Embryonic facial prominence (tissue), 1 donor: ENCODE results near the gene GABRA4.

Experiments used
- DNase-seq: peaks from one replicate; pipeline ENCODE4 v3.0.0-alpha.2; 2016; ENCODE audit errors: extremely low spot score

GABRA4 gene

DNA sequence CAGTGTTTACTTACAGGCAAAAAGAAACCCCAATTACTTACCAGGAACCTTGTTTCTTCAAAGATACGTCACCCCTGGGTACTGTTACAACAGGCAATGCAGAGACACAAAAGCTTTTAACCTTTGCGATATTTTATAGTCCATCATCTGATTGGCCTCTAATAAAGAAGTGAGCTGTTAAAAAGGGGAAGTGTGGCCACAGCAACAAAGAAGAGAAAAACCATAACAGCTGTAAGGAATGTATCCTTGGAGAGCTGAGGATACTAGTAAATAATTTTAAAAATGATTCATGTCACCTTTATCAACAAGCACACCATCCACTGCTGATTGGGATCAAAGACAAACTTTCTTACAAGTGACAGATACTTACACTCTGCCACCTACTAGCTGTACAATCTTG, 14.1 kb downstream of the GABRA4 start:
- DNase-seq, result no peak

DNA sequence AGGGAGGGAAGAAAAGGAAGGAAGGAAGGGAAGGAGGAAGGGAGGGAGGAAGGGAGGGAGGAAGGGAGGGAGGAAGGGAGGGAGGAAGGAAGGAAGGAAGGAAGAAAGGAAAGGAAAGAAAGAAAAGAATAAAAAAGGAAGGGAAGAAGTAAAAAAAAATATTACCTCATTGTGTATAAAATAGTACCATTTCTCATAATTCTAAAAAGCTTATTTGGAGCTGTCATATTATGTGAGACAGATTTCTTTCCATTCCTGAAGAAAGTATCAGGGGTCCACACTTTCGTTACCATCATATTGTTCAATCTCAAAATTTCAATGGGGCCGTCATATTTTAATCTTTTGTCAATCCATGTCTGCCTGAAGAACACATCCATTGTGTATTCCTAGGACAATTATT, 16.1 kb downstream of the GABRA4 start:
- no peak for DNase-seq

DNA sequence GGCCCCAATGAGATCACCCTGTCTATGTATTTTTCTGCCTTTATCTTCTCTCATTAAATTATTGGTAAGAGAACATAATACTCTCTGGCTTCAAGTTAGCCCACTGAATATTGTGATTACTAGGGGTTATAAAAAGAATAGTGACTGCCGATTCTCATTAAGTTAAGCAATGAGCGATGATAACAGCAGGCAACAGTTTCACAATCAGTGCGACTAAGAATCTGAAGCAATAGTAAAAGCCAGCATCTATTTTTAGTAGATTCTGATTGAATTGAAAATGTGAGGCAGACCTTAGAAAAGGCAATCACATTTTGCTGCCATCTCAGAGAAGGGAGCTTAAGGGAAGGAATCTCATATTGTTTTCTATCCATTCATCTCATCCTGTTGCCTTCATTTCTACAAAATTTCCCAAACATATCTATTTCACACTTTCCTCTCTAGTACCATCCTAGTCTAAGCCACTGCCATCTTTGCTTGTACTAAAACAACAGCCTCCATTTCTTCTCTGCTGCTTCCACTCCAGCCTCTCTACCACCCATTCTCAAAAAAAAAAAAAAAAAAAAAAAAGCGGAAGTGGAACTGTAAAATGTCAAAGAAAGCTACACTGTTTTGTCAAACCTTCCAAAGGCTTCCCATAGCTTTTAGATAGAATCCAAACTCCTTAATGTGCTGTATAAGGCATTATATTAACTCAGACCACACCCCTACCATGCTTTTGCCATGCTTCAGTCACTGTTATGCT, 17.4 kb downstream of the GABRA4 start:
- no peak for DNase-seq

DNA sequence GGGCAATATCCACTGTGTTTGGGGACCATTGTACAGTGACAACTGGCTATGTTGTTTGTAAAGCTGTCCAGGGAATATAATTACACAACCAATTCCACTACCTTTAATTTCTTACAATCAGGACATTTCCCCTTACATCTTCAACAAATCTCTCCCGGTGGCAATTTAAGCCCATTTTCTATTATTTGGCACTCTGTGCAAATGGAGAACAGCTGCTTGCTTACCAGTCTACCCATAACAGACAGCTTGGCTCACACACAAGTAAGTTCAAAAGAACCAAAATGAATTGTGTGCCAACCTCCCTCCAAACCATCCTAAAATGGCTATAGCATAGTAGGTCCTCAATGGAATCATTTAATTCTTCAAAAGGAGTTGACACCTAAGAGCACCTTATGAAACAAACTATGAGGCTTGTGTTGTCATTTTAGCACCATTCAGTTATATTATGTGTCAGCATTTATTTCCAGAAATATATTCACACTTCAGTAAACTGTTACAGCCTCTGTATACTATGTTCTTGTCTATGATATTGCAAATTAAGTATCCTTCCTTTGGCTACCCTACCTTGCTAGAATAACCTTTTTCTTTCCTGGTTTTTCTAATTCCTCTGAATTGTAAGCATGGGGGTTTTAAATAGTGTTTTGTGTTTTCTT, 18.4 kb downstream of the GABRA4 start:
- no peak for DNase-seq

DNA sequence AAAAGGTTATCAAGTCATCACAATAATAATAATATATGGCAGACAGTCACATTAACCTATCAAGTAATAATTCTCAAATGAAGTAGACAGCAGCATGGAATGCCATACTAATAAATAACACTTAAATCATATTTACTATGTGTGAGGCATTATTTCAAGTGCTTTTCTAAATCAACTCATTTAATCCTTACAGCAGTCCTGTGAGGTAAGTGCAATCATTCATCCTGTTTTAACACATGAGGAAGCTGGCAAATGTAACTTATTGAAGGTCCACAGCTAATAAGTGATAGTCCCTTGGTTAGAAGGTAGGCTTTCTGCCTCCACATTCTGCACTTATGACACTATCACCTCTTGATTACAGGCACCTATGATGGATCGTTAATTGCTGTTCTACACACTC, 24.5 kb downstream of the GABRA4 start:
- no peak for DNase-seq

DNA sequence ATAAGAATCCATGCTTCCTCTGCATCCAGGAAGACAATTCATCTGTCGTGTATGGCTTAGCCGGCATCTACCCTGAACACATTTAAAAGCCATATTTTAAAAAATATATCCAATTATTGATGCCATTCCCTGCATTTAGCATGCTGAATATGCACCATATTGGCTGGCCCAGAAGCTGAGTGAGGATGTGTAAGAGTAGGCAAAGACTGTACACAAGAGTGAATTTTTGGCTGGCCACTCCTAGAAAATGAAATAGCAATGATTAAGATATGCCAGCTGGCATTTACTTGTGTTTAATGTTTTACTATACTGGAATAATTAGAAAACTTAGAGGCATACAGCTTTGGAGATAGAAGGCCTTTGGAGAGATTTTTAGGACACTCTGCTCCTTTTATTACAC, 25.8 kb downstream of the GABRA4 start:
- DNase-seq, result no peak

DNA sequence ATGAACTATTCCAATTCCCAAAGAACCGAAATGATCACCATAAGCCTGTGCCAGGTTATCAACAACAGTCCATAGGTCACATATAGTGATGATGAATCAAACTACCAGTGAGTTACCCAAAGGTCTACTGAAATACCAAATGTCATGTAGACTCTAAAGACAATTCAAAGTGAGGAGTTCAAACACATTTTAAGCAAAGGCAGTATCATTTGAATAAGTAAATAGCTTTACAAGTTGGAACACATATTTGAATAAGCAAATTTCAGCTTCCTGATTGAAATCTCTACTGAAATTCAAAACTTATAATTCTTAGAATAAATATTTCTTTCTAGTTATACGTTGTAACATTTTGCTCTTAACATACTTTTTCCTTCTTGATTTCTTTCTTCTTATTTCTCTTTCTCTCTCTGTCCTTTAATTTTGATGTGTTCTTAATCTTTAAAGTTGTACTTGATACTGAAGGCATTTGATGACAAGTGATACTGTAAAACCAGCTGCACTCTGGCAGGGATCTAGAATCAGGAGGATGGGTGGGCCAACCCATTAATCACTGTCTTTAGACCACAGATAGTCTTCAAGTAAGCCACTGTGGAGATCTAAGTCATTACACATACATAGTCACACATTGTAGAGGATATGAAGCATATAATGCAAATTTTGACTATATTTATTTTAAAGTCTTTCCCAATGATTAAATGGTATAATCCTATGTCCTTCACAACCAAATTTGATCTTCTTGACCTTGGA, 34.5 kb downstream of the GABRA4 start:
- DNase-seq, result no peak

DNA sequence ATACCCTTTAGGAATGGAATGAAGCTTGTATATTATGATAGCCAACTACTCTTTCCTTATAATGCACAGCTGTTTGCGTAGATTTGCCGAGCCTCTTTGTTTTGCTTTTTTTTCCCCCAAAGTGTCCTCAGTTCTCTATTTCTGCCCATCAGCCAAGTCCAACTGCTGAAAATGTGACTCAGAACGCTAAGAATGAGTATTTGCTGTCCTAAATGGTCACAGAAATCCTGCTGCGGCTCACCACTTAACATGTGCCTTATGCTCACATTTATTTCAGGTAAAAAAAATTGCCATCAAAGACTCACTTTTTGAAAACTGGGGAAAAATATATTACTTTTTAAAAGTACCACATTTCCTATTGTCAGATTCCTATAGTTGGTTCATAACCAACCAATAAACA, 36.9 kb downstream of the GABRA4 start:
- no peak for DNase-seq

DNA sequence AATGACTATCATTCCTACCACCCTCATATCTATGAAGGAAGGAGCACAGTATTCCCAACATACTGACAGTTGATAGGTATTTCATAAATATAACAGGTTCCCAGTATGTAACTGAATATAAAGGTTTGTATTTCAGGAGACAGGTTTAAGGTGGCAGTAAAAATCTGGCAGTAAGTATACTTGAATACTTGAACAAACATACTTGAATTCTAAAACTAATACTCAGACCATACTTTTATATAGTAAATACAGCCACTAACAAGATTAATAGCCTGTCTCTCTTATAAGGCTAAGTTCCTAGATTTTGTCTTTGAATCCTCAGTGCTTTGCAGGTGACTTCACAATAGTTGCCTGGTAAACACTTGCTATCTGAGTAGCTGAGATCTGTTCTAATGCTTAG, 37.8 kb downstream of the GABRA4 start:
- DNase-seq, result no peak

DNA sequence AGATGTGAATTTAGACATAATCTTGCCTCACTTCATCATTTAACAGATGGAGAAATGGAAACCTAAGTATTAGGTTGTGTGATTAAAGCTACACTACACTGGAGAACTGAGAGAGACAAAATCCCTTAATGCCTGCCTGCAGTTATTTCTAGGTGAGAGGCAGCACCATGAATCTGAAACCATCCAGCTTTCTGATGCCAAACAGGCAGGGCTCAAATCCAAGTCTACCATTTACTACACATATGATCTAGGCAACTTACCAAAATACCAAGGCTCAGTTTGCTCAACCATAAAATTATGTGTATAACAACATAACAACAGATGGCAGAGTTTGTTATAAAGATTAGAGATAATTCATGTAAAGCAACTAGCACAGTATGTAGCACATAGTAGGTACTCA, 38.7 kb downstream of the GABRA4 start:
- no peak for DNase-seq

DNA sequence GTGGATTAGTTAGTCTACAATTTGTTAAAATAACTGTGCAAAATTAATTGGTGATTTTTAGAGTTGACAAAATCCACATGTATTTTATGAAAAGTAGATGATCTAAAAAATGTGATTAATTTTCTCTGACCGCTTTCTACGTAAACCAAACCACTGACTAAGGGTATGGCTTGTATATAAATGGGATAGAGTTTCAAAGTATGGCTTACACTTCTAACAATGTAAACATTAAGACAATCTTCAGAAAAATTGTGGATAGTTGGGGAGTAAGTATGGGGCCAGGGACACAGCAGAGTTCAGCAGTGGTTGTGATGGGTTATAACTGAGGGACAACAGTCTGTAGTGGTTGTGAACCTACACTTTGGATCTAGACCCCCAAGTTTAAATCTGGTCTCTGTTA, 39.8 kb downstream of the GABRA4 start:
- no peak for DNase-seq

DNA sequence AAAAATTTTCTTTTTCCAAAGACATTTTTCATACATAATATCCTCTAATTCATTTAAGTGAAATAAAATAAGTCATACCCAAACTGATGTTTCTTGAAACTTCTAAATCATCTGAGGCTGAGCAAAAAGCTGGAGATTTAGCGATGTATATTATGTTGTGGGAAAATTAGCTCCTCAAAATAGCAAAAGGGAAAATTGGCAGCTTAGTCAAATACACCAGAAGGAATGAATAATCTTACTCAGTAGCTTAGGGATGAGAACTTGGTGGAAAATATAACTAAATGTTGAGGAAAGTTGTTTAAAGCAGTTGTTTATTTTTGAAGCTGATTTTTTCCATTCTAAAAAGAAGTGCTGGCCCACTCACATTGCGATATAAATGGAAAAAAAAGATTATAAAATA, 40.9 kb downstream of the GABRA4 start:
- DNase-seq, result no peak

DNA sequence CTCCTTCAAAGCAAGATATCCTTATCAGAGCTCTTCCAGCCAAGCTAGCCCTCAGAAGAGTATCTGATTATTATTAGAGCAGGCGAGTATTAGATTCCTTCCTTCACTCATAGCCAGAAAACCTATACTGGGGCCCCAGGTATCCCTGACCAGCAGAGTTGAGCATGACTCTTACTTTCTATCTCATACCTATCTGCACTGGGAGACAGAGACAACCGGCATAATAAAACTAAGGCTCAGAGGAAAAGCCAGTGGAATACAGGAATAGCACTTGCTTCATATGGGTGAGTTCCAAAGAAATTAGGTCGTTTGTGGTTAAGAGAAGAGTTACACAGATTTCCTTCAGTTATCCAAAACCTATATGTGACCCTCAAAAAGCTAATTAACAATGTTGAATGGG, 42.6 kb downstream of the GABRA4 start:
- no peak for DNase-seq

DNA sequence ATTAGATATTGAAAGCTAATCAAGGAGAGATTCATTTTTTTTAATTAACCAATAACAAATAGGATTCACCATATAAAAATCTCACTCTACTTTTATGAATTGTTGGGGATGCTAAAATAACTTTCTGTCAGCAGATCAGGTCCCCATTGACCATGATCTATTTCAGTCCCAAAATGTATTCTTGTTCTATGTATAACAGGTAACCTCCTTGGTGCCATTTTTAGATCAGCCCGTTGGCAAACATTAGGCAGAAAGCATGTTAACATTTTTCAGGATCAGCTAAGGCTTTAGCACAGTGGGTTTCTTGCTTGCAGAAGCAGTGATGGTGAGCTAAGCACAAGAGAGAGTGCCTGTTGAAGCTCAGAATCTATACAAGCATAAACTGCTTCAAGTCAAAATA, 43.6 kb downstream of the GABRA4 start:
- DNase-seq, result no peak

DNA sequence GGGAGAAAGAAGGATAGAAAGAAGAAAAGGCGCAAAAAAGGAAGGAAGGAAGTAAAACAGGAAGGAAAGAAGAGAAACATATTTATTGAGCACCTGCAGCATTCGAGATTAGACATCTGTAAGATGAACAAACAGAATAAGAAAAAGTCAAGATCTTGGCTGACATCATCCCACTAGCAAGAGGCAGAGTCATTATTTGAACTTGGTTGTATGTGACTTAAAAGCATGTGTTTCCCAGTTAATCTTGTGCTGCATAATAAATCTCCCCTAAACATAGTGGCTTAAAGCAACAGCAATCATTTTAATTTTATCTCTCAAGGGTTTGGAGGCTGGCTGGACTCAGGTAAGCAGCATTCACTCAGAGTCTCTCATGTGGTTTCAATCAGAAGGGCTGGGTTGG, 45.8 kb downstream of the GABRA4 start:
- DNase-seq, result no peak

DNA sequence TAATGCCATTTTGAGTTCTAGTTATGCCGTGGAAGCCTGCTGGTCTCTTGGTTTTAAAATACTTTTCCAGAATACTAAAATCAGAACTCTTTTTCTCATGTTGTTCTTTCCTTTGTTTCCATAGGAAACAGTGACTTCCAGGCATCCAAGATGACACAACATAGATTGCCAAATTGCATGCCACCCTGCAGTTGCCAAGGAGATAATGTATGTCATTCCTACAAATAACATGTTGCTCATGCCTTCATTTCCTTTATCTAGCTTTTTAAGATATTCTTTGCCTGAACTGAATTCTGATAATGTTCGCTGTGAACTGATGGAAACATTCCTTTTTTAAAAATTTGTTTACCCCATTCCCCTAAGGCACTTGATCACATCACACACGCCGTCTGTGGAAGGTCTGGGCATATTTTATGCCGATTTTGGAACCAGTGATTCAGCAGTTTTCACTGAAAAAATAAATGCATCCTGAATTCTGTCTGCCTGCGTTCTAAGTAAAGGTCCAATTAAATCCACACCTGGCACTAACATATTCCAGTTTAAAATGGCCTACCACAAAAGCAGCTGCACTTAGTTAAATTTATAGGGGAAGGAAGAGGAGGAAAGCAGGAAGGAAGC, 46.4 kb downstream of the GABRA4 start:
- DNase-seq, result no peak

DNA sequence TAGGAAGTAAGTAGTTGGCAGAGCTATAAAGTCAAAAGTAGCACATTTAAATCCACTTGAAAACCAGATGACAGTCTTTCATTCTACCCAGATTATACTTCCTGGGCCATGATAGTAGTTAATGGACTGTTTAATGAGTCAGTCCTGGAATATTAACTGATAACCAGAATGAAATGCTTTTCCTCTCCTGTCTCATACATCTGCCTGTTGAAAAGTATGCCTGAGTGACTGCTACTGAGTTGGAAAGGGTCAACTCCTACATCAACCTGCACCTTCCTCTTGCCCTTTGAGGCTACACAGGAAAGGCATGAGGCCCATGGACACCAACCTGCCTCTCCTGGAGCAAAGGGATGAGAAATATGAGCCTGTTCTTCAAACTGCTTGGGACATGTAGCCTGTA, 48.3 kb downstream of the GABRA4 start:
- no peak for DNase-seq

DNA sequence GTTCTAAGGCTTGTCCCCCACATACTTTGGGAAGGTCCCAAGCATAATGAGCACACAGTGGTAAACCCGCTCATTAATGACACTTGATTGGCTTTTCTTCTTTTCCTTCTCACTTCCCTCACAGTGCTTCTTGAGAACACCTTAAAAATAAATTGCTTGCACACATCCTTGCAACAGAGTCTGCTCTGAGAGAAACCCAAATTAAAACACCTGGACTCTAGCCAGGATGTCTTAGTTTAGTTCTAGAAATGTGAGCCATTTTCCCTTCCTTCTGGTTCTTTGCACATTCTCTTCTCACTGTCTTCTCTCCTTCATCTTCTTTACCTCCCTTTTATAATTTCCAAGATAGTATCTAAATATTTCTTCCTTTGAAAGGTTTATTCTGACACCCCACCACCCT, 49.0 kb downstream of the GABRA4 start:
- DNase-seq, result no peak

DNA sequence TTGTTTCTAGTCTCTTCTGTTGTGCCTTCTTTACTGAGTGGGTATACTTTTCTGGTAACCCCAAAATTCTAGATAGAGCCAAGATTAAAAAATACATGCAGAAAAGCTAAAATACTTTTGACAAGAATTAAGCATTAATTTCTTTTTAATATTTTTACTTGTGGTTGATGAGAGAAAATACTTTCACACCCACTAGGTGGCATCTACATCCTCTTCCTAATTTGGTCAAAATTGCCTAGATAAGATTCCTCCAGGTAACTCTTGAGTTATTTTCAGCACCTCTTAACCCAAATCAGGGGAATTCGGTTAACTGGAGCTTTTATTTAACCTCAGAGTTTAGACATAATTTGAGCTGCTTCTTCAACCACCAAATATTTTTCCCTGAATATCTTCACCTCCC, 55.9 kb downstream of the GABRA4 start:
- no peak for DNase-seq

DNA sequence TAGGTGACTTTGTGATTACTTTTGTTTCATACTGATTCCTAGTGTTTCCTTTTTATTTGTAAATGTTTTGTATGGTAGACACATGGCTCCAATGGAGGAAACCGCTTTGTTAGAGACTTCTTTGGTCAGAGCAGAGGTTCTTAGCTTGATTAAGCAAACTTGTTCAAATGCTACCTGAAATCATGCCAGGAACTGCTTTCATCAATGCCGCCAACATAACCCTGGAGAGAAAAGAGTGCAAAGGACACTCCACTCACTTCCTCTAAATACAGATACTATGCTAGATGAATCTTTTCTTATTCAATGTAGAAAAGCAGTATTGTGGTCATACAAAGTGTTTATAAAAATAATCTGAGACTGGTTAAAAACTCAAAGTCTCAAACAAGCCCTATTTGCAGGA, 58.7 kb downstream of the GABRA4 start:
- DNase-seq, result no peak

DNA sequence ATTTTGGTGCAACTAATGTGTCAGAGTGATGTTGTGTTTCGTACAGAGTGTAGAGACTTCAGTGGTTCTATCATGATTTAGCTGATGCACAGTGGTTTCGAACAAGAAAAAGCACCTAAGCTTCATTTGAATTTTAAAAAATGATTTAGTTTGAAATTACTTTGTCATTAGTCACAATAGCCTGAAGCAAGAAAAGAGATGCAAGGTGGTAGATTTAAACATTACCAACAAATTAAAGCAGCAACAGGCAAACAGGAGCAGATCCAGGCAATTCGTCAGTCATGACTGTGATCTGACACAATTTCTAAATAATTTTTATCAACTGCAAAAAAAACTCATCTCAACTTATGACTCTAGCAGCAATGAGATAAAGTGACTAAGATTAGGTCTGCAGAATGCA, 59.7 kb downstream of the GABRA4 start:
- DNase-seq, result no peak

DNA sequence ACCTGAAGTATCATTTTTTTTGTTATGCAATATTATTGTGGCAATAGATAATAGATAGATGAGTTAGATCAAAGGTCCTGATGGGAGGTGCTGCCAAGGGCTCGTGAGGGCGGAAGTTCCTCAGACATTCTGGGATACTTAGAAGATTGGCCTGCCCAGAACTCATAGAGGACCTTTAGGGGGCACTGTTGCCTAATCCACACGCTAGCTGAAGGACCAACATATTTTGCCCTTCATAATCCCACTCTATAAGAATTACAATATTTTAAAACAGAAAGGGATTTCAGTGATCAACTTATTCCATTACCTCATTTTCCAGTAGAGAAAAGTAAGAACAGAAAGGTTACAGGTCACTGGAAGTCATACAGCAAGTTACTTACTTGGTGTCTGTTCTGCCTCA, 61.4 kb downstream of the GABRA4 start:
- no peak for DNase-seq

DNA sequence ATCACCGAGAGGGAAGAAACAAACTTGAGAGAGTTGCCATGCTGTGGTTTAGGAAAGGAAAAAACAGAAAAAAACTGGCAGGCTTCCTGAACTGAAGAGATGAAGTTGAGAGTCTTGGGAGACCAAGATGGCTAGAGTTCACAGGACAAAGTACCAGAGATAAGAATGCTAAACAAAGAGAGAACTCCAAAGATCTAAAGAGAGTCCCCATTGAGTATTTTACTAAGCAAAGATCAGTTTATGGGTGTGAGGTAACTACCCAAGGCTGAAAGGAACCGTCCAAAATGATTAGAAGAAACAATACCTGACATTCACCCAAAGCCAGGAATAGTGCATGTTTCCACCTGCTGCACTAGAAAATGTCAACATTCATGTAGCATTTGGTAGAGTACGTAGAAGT, 62.5 kb downstream of the GABRA4 start:
- DNase-seq, result no peak
